Psoas muscle (tissue), 8 donors: ENCODE measurements around the gene NBEA. TPM values are rescaled to one million over a fixed set of nuclear protein-coding genes. Genes with fewer than 3 reads are reported as not detected.

Experiments used
- ATAC-seq, 4 donors: fragments of 200-7000 bp; cut with Tn5 transposase; one replicate each; pipeline ENCODE4 v1.9.1; 2020; ENCODE audit warnings: moderate library complexity in 3 of 4, mild to moderate bottlenecking in 2 of 4
- DNase-seq, 2 donors: peaks; one replicate each; pipeline ENCODE4 v3.0.0-alpha.2; 2020
- H3K27ac ChIP-seq: fragments of 200-600 bp; one replicate; pipeline ENCODE4 v1.8.0; 2022
- H3K27me3 ChIP-seq, 3 donors: fragments of 200-600 bp in 1 of 3; one replicate each; pipeline versions ENCODE4 v1.6.1 to v1.8.0; 2013 to 2022; ENCODE audit warnings: low read length in 2 of 3, mild to moderate bottlenecking in 2 of 3, moderate library complexity in 1 of 3; ENCODE audit not compliant: insufficient read depth in 3 of 3
- H3K36me3 ChIP-seq, 2 donors: fragments of 200-600 bp in 1 of 2; one replicate each; pipeline versions ENCODE4 v1.6.1 to v1.8.0; 2013 to 2022; ENCODE audit warnings: low read depth in 1 of 2, mild to moderate bottlenecking in 1 of 2, moderate library complexity in 1 of 2; ENCODE audit not compliant: insufficient read depth in 1 of 2
- H3K4me1 ChIP-seq: fragments of 200-600 bp; one replicate; pipeline ENCODE4 v1.8.0; 2022
- H3K4me3 ChIP-seq: fragments of 200-600 bp; one replicate; pipeline ENCODE4 v1.8.0; 2022; ENCODE audit warnings: mild to moderate bottlenecking
- H3K9me3 ChIP-seq: fragments of 200-600 bp; one replicate; pipeline ENCODE4 v1.8.0; 2022
- CTCF ChIP-seq: fragments of 200-600 bp; IDR thresholded peaks from one replicate; pipeline ENCODE4 v1.8.0; 2022; ENCODE audit warnings: antibody characterized with exemption
- WGBS, 3 donors: extraction: QIAGEN DNeasy Blood & Tissue Kit; methylation state at CpG; one replicate each; pipeline versions ENCODE4 v1.1.6 to v1.1.7; 2013; 5-methylcytosine and 5-hydroxymethylcytosine counted together
- intact Hi-C, 2 donors: fragments of 100-400 bp; cut with DNase I; formaldehyde crosslinking; loops; one replicate each; pipeline versions ENCODE4 v1.11.0 to v1.14.2; 2022
- long read RNA-seq, 2 donors: library from polyadenylated mRNA; unstranded; transcript quantifications; one replicate each; pipeline ENCODE4 v2.0.0, GENCODE V29; 2021
- polyA plus RNA-seq, 3 donors: library from polyadenylated mRNA; stranded (reverse); fragments of 200-250 nt; gene quantifications; one replicate each; pipeline ENCODE4 v1.2.3, GENCODE V29; 2013
- total RNA-seq, 4 donors: library from RNA; stranded (reverse); fragmentation: NEBNext Ultra II Directional in 2 of 4; extraction: Animal tissue kit (Norgen Biotek cat#: 25700) in 2 of 4; gene quantifications; one replicate each; pipeline versions ENCODE4 v1.2.1 to v1.2.4, GENCODE V29; 2021 to 2023
- donor health status: healthy with polysubstance abuse.
- donor health status: DM: no; HTN: no; CAD: no; lungs with moderate emphysema.
- donor health status: Bipolar disorder and iron deficiency.
- donor health status: healthy.
- donor health status: DM: yes; HTN: yes; CAD: no.
- donor health status: DM: no; HTN: no; CAD: no.
- donor health status: DM: no; HTN: no; CAD: no.
- donor health status: DM: yes; HTN: yes; CAD: no.

Gene NBEA
- total RNA-seq, result 1 to 10 TPM; 1.2 to 5.3 (median 4.7) TPM
- 1 to 10 TPM in 2 of 3 donors, under 1 TPM in 1; 0.99 to 1.5 (median 1.3) TPM for polyA plus RNA-seq
- long read RNA-seq, donor 1, partial matches to known transcripts, result 2 of 8 reads
- long read RNA-seq, donor 1, other reads (novel, unspliced or antisense), result 6 of 8 reads
- long read RNA-seq, donor 2, partial matches to known transcripts, result 1 of 4 reads
- long read RNA-seq, donor 2, other reads (novel, unspliced or antisense), result 3 of 4 reads

GRCh38 chr13:34941835-34942731 lies at the start of gene NBEA:
Gene NBEA (plus strand): TSS chr13:34942270. CDS start chr13:34942821, 551 bp downstream.
- TF ChIP-seq CTCF, result peak; percentile 40
- peaks cover 17% of the 10 kb centered on the region for H3K4me1 ChIP-seq

GRCh38 chr13:34894756-34895155 lies 47.3 kb upstream of the NBEA start:
- Histone ChIP-seq H3K27ac (no peak overlapping the region), H3K9me3 (no peaks in the 10 kb centered on the region), H3K27me3 (no peaks in the 10 kb centered on the region), H3K36me3 (no peaks in the 10 kb centered on the region), H3K4me1 (peaks cover 5% of the 10 kb centered on the region), H3K4me3 (no peak overlapping the region)
- intact Hi-C loops, result no loop called here
- no peak for TF ChIP-seq CTCF
- DNase-seq, result no peak
- WGBS, 3 donors, result 85 to 90% (median 86%) methylated on average over 3 of the region's 3 CpGs
- ATAC-seq, result no peak

More at GRCh38 chr13:34941835-34942731, at the start of gene NBEA:
- Histone ChIP-seq H3K27me3 (no peaks in the 10 kb centered on the region), H3K9me3 (no peaks in the 10 kb centered on the region), H3K36me3 (no peaks in the 10 kb centered on the region), H3K27ac (peak within 1 kb of the TSS; percentile 77), H3K4me3 (peak within 1 kb of the TSS; percentile 90)
- peak; percentile 81 to 92 (median 88) for ATAC-seq
- peak; percentile 69 to 85 for DNase-seq
- intact Hi-C loops, result loop anchor here in 1 of 2 donors (10.0 kb wide), 1 partner anchor 213 kb away; no protein-coding TSS in a partner anchor
- WGBS, 3 donors, result 1% methylated on average over 33 to 76 of the region's 76 CpGs

- no peaks in the 10 kb centered on the region for H3K27me3 ChIP-seq
- ATAC-seq, result no peak
- TF ChIP-seq CTCF, result no peak
These were observed 44.9 kb upstream of the NBEA start for GRCh38 chr13:34897220-34897619.

GRCh38 chr13:34899888-34900287 lies 42.2 kb upstream of the NBEA start:
- 50 to 57% (median 55%) methylated on average over 6 of the region's 6 CpGs for WGBS, 3 donors
- ATAC-seq (no peak), DNase-seq (no peak)
- H3K9me3 ChIP-seq, result no peaks in the 10 kb centered on the region
- H3K36me3 ChIP-seq, result no peaks in the 10 kb centered on the region
- no peak overlapping the region for H3K27ac ChIP-seq
- H3K27me3 ChIP-seq, result no peaks in the 10 kb centered on the region
- TF ChIP-seq CTCF, result no peak
- peaks cover 5% of the 10 kb centered on the region for H3K4me1 ChIP-seq
- no peak overlapping the region for H3K4me3 ChIP-seq
- intact Hi-C loops, result no loop called here

More at GRCh38 chr13:34897220-34897619, 44.9 kb upstream of the NBEA start:
- intact Hi-C loops, result no loop called here
- DNase-seq, result no peak
- 69 to 93% (median 84%) methylated on average over 3 of the region's 3 CpGs for WGBS, 3 donors
- H3K4me1 ChIP-seq, result peaks cover 5% of the 10 kb centered on the region
- no peaks in the 10 kb centered on the region for H3K9me3 ChIP-seq
- no peak overlapping the region for H3K27ac ChIP-seq
- H3K4me3 ChIP-seq, result no peak overlapping the region
- H3K36me3 ChIP-seq, result no peaks in the 10 kb centered on the region
